Measurements from ENCODE around the gene SGCD.

GRCh38 chr5:156691572-156691971, 364.6 kb downstream of the SGCD start:
- TF ChIP-seq CTCF (IDR thresholded peaks at IDR 0.05) (no peak), POLR2A (IDR thresholded peaks at IDR 0.05) (no peak)
